ENCODE data around the gene ARPIN.
A peak's percentile ranks its signal among the peaks of the same experiment; 100 is the strongest.

ARPIN gene

DNA sequence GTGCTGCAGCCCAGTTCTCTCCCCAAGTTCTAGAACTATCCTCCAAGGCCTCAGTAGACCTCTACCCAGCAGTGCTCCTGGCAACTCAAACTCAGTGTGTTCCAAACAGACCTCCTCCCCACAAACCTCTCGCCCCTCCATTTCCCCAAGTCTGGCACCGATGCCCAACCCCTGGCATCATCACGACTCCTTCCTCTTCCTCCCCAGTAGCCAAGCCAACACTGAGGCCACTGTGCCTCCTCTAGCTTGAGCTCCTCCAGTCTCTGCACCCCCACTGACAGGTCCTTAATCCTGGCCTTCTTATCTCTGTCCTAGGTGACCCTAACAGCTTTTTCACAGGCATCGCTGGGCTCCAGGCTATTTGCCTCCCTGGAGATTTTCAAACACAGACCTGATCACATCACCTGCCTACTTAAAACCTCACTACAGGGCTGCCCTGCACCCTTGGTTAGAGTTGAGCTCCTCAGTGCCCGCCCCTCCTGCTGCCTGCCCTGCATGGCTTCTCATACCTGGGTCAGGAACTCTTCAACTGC is 6.8 kb downstream of the ARPIN start:
- peaks cover 8% of the 10 kb centered on the region for H3K4me1 ChIP-seq (ENCODE audit: control insufficient read depth, insufficient read depth, low read length)
- H3K9me3 ChIP-seq (ENCODE audit: control insufficient read depth, low read length): no peaks in the 10 kb centered on the region
- H3K36me3 ChIP-seq (ENCODE audit: control insufficient read depth, insufficient read depth, low read length): peaks cover 30% of the 10 kb centered on the region
- H3K9ac ChIP-seq (ENCODE audit: low read length): no peak overlapping the region
- no peak overlapping the region for H3K4me3 ChIP-seq (ENCODE audit: low read length)
- no peaks in the 10 kb centered on the region for H3K27me3 ChIP-seq (ENCODE audit: control insufficient read depth, insufficient read depth, low read length)

DNA sequence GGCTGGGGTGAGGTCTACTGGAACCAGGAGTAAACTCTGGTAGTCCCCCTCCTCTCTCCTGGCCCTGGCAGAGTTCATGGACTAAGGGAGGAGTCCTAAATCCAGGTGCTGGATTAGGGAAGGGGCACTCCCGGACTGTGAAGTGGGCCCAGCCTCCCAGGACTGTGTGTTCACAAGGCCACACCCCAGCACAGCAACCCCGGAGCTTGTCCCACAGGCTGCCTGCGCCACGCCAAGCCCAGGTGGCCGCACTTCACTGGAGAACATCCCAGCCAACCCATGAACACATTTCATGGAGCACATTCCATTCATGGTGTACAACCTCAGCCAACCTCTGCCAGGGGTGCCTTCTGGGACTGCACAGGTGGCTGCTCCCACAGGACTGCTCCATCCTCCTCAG is 8.2 kb downstream of the ARPIN start:
- Histone ChIP-seq H3K4me3 (ENCODE audit: low read length) (no peak overlapping the region), H3K4me1 (ENCODE audit: control insufficient read depth, insufficient read depth, low read length) (no peaks in the 10 kb centered on the region), H3K27me3 (ENCODE audit: control insufficient read depth, insufficient read depth, low read length) (no peaks in the 10 kb centered on the region), H3K36me3 (ENCODE audit: control insufficient read depth, insufficient read depth, low read length) (peaks cover 30% of the 10 kb centered on the region), H3K9me3 (ENCODE audit: control insufficient read depth, low read length) (no peaks in the 10 kb centered on the region), H3K9ac (ENCODE audit: low read length) (no peak overlapping the region)

GRCh38 chr15:89903858-89904130 is 9.0 kb downstream of the ARPIN start:
- Histone ChIP-seq H3K9ac (ENCODE audit: low read length) (no peak overlapping the region), H3K9me3 (ENCODE audit: control insufficient read depth, low read length) (no peaks in the 10 kb centered on the region), H3K27me3 (ENCODE audit: control insufficient read depth, insufficient read depth, low read length) (no peaks in the 10 kb centered on the region), H3K4me1 (ENCODE audit: control insufficient read depth, insufficient read depth, low read length) (no peaks in the 10 kb centered on the region), H3K4me3 (ENCODE audit: low read length) (no peak overlapping the region), H3K36me3 (ENCODE audit: control insufficient read depth, insufficient read depth, low read length) (peaks cover 30% of the 10 kb centered on the region)

DNA sequence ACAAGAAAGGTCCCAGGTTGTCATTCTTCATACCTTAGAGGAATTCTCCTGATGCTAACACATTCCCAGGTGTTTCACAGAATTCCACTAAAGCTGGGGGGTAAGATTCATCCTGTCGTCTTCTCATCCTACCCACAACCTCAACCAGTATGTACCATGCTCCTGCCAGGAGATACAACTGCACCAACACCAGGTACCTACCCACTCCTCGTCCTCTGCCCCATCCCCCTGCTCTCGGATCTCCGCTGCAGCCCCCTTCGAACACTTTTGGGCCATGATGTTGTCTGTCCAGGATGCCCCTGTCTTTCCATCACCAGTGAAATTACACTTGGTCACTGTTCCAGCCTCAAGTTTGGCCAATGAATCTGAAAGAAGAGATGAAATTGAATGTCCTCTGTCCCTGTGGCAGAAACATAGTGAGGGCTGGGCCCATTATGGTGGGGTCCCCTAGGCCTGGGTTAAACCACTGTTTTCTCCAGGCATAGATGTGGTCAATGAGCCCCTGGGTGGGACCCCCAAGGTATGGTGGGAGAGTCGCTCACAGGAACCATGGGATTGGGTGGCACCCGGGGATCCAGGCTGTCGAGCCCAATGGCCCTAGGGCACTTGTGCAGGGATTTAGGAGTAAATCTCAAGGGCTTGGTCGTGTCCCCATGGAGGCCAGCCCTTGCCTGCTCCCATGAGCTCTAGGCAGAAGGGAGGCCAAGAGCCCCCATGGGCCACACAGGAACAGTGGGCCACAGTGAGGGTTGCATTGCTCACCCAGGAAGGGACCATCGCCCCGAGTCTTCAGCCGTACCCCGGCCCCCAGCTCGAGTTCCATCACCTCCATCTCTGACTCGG is 9.5 kb downstream of the ARPIN start:
- Histone ChIP-seq H3K4me3 (ENCODE audit: low read length) (no peak overlapping the region), H3K36me3 (ENCODE audit: control insufficient read depth, insufficient read depth, low read length) (peaks cover 30% of the 10 kb centered on the region), H3K27me3 (ENCODE audit: control insufficient read depth, insufficient read depth, low read length) (no peaks in the 10 kb centered on the region), H3K9ac (ENCODE audit: low read length) (no peak overlapping the region), H3K9me3 (ENCODE audit: control insufficient read depth, low read length) (no peaks in the 10 kb centered on the region), H3K4me1 (ENCODE audit: control insufficient read depth, insufficient read depth, low read length) (no peaks in the 10 kb centered on the region)

DNA sequence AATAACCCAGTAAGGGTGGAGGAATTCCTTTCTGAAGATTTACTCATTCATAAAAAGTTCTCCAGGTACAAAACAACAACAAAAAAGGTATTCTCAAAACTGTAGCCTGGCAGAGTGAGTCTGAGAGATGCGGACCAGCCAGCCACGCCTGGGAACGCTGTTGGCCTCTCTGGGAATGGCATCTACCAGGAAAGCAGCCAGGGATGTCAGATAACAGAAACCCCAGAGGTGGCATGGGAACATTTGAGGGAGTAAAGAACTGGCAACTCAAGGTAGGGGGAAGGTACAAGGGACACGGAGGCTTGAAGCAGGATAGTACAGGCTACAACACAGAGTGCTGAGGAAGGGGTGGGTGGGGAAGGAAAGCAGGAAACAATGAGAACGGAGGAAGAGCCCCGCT is 11.9 kb downstream of the ARPIN start:
- Histone ChIP-seq H3K36me3 (ENCODE audit: control insufficient read depth, insufficient read depth, low read length) (peaks cover 21% of the 10 kb centered on the region), H3K27me3 (ENCODE audit: control insufficient read depth, insufficient read depth, low read length) (no peaks in the 10 kb centered on the region)

DNA sequence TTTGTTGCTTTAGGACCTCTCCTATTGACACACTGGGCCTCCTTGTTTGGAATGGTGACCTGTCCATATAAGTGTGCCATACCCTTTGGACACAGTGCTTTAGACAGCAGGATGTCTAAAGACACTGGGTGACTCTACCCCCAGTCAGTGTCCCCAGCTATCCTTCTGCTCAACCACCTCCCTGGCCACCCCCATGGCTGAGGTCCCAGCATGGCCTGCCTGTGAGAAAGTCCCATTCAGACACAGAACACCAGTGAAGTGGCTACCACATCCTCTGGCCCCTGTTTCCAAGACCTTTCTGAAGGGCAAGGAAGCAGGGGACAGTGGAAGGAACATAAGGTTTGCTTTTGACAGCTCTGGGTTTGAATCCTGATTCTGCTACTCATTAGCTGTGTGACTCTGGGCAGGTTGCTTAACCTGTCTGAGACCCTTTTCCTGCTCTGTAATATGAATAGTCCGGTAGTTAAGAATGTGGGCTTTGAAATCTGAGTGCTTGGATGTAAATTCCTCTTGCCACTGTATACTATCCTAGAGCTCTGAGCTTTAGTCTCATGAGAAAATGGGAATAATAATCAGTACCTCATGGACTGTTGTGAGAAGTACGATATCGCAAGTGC is 12.7 kb downstream of the ARPIN start:
- Histone ChIP-seq H3K4me3 (ENCODE audit: low read length) (no peak overlapping the region), H3K36me3 (ENCODE audit: control insufficient read depth, insufficient read depth, low read length) (peaks cover 19% of the 10 kb centered on the region), H3K27me3 (ENCODE audit: control insufficient read depth, insufficient read depth, low read length) (no peaks in the 10 kb centered on the region), H3K9me3 (ENCODE audit: control insufficient read depth, low read length) (no peaks in the 10 kb centered on the region), H3K9ac (ENCODE audit: low read length) (no peak overlapping the region), H3K4me1 (ENCODE audit: control insufficient read depth, insufficient read depth, low read length) (no peaks in the 10 kb centered on the region)

More for the DNA sequence above, 11.9 kb downstream of the ARPIN start:
- Histone ChIP-seq H3K4me1 (ENCODE audit: control insufficient read depth, insufficient read depth, low read length) (no peaks in the 10 kb centered on the region), H3K9me3 (ENCODE audit: control insufficient read depth, low read length) (no peaks in the 10 kb centered on the region), H3K4me3 (ENCODE audit: low read length) (no peak overlapping the region), H3K9ac (ENCODE audit: low read length) (no peak overlapping the region)

DNA sequence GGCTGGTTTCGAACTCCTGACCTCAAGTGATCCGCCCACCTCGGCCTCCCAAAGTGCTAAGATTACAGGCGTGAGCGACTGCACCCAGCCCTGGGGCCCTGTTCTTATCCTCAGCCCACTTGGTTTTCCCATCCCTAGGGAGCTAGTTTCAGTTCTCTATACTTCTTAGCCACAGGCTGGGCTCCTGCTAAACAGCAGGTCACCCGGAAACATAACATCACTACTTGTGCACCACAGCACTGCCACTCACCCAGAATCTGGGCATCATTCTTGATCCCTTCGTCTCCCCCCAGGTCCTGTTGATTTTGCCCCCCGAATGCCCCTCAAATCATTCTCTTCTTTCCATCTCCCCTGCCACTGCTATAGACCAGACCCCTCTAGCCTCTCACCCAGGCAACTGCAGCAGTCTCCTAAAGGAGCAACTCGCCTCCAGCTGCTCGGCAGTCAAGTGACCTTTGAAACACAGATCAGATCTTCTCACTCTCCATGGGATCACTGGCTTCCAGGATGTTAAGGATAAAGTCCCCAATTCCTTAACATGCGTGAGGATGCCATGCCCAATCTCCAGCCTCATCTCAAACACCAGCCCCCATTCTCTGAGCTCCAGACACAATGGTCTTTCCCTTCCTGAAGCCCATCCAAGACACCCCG is 13.3 kb downstream of the ARPIN start:
- H3K27me3 ChIP-seq (ENCODE audit: control insufficient read depth, insufficient read depth, low read length): no peaks in the 10 kb centered on the region
- no peaks in the 10 kb centered on the region for H3K4me1 ChIP-seq (ENCODE audit: control insufficient read depth, insufficient read depth, low read length)
- H3K4me3 ChIP-seq (ENCODE audit: low read length): no peak overlapping the region
- peaks cover 19% of the 10 kb centered on the region for H3K36me3 ChIP-seq (ENCODE audit: control insufficient read depth, insufficient read depth, low read length)
- no peak overlapping the region for H3K9ac ChIP-seq (ENCODE audit: low read length)
- H3K9me3 ChIP-seq (ENCODE audit: control insufficient read depth, low read length): no peaks in the 10 kb centered on the region

DNA sequence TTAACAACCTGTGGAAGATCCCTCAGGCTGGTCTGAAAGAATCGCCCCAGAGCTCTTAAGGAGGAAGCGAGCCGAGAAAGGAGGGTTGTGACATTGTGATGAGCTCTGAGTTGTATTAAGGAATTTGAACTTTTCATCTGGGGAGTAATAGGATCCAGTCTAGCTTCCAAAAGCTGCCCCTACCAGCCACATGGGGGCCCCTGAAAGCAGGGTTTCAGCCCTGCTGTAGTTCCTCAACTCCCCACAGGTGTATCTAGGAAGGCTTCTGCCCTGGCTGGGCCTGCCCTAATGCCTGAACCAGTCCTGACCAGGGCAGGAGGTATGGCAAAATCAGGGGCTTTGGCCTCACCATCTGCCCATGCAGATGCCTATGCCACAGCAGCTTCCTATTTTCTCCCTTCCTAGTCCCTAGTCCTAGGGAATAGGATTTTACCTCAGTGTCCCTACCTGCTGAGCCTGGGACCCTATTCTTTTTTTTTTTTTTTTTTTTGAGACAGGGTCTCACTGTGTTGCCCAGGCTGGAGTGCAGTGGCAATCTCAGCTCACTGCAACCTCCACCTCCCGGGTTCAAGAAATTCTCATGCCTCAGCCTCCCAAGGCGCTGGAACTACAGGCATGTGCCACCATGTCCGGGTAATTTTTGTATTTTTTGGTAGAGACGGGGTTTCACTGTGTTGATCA is 14.0 kb downstream of the ARPIN start:
- Histone ChIP-seq H3K9ac (ENCODE audit: low read length) (no peak overlapping the region), H3K9me3 (ENCODE audit: control insufficient read depth, low read length) (no peaks in the 10 kb centered on the region), H3K4me1 (ENCODE audit: control insufficient read depth, insufficient read depth, low read length) (no peaks in the 10 kb centered on the region), H3K27me3 (ENCODE audit: control insufficient read depth, insufficient read depth, low read length) (no peaks in the 10 kb centered on the region), H3K4me3 (ENCODE audit: low read length) (no peak overlapping the region), H3K36me3 (ENCODE audit: control insufficient read depth, insufficient read depth, low read length) (peaks cover 17% of the 10 kb centered on the region)

DNA sequence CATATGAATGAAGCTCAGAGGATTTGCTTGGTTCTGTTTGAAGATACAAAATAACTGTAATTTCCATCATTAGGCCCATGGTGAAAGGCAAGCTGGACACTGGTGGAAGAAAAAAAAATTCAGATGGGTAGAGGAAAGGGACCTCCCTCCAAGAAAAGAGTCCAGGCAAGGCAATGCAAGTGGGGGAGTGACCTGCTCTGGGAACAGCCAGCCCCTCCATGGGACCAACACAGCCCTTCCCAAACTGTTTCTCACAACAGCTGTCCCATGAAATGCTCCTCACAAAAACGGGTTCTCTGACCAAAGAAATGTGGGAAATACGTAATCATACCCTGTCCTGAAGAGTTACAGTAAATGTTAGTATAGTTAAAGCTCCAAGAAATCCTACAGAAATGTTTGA is 14.6 kb downstream of the ARPIN start:
- Histone ChIP-seq H3K27me3 (ENCODE audit: control insufficient read depth, insufficient read depth, low read length) (no peaks in the 10 kb centered on the region), H3K36me3 (ENCODE audit: control insufficient read depth, insufficient read depth, low read length) (peaks cover 11% of the 10 kb centered on the region), H3K4me3 (ENCODE audit: low read length) (no peak overlapping the region)

GRCh38 chr15:89893696-89894447 is 18.9 kb downstream of the ARPIN start, which contains the start of gene AP3S2:
Gene AP3S2, minus strand, starts transcription at chr15:89893994. Its CDS starts 45 bp downstream, at chr15:89893949.
- Histone ChIP-seq H3K9ac (ENCODE audit: low read length) (peak within 1 kb of the TSS; percentile 90), H3K9me3 (ENCODE audit: control insufficient read depth, low read length) (no peaks in the 10 kb centered on the region), H3K4me1 (ENCODE audit: control insufficient read depth, insufficient read depth, low read length) (no peaks in the 10 kb centered on the region), H3K36me3 (ENCODE audit: control insufficient read depth, insufficient read depth, low read length) (no peaks in the 10 kb centered on the region), H3K4me3 (ENCODE audit: low read length) (peak within 1 kb of the TSS; percentile 89), H3K27me3 (ENCODE audit: control insufficient read depth, insufficient read depth, low read length) (no peaks in the 10 kb centered on the region)

More for the DNA sequence above, 14.6 kb downstream of the ARPIN start:
- no peaks in the 10 kb centered on the region for H3K9me3 ChIP-seq (ENCODE audit: control insufficient read depth, low read length)
- H3K9ac ChIP-seq (ENCODE audit: low read length): no peak overlapping the region
- H3K4me1 ChIP-seq (ENCODE audit: control insufficient read depth, insufficient read depth, low read length): no peaks in the 10 kb centered on the region

DNA sequence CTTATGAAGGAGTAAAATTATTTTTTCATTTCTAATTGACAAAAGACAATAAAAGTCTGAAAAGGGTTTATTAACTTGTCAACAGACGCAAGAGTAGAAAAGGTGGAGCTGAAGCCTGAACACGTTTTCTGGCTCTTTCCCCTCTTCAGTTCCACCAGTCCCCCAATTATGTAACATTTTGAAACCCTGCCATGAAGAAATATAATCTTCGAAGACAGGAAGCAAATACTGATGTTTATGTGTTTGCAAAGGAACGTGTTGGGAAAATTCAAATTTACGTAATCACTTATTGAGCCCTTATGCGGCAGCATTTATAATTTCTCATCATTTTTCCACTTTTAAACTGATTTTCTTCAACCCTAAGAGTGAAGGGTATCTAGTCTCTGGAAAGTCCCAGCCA is 19.7 kb downstream of the ARPIN start:
- H3K9ac ChIP-seq (ENCODE audit: low read length): peak overlapping the region; percentile 90
- H3K4me1 ChIP-seq (ENCODE audit: control insufficient read depth, insufficient read depth, low read length): no peaks in the 10 kb centered on the region
- H3K36me3 ChIP-seq (ENCODE audit: control insufficient read depth, insufficient read depth, low read length): no peaks in the 10 kb centered on the region
- H3K27me3 ChIP-seq (ENCODE audit: control insufficient read depth, insufficient read depth, low read length): no peaks in the 10 kb centered on the region
- no peaks in the 10 kb centered on the region for H3K9me3 ChIP-seq (ENCODE audit: control insufficient read depth, low read length)
- H3K4me3 ChIP-seq (ENCODE audit: low read length): peak overlapping the region; percentile 89
